Activated naive CD8-positive, alpha-beta T cell treated with anti-CD3 and anti-CD28 coated beads, Interleukin-2, amount 10 ng/mL, durations not matched to agents 7 days and 5 days (primary cell): ENCODE data around the gene TRIO. TPM values are rescaled to one million over a fixed set of nuclear protein-coding genes. Genes with fewer than 3 reads are reported as not detected.

ENCODE experiments used
- ATAC-seq: fragments of 150-1000 bp; cut with Tn5 transposase; one replicate; pipeline ENCODE4 v1.10.0; 2021; ENCODE audit warnings: low read depth, moderate library complexity
- POLR2A ChIA-PET: fragments of 350-600 bp; sonication (Branson Sonifier 250); formaldehyde crosslinking; loops from one replicate; lab custom pipeline; 2021; ENCODE audit warnings: antibody characterized with exemption; lab: Charles Lee
- DNase-seq: peaks from one replicate; pipeline ENCODE4 v3.0.0; 2021
- H3K27ac Mint-ChIP-seq: one replicate; pipeline ENCODE4 v1.8.0; 2022; ENCODE audit warnings: mild to moderate bottlenecking, mixed read lengths
- H3K27me3 Mint-ChIP-seq: one replicate; pipeline ENCODE4 v1.8.0; 2022; ENCODE audit warnings: mild to moderate bottlenecking, moderate library complexity, mixed read lengths
- H3K36me3 Mint-ChIP-seq: one replicate; pipeline ENCODE4 v1.8.0; 2021; ENCODE audit warnings: mild to moderate bottlenecking, mixed read lengths
- H3K4me1 Mint-ChIP-seq: one replicate; pipeline ENCODE4 v1.8.0; 2021; ENCODE audit warnings: mixed read lengths
- H3K4me3 Mint-ChIP-seq: one replicate; pipeline ENCODE4 v1.8.0; 2022; ENCODE audit warnings: mild to moderate bottlenecking, moderate library complexity, mixed read lengths
- H3K9me3 Mint-ChIP-seq: one replicate; pipeline ENCODE4 v1.8.0; 2021; ENCODE audit warnings: mixed read lengths
- total RNA-seq, 2 experiments: library from RNA; stranded (reverse); gene quantifications; one replicate each; pipeline ENCODE4 v1.2.3, GENCODE V29; 2021

TRIO gene
- total RNA-seq, 2 experiments from 2014 or later: 7.7 to 7.9 TPM

- ATAC-seq: no peak
- Mint-ChIP-seq H3K27ac (no peak overlapping the region), H3K27me3 (no peaks in the 10 kb centered on the region), H3K4me1 (no peaks in the 10 kb centered on the region), H3K4me3 (no peak overlapping the region), H3K9me3 (peaks cover 6% of the 10 kb centered on the region), H3K36me3 (no peaks in the 10 kb centered on the region)
- POLR2A ChIA-PET: no interaction called here
- no peak for DNase-seq
These were observed 166.9 kb downstream of the TRIO start for GRCh38 chr5:14309878-14310531.

DNA sequence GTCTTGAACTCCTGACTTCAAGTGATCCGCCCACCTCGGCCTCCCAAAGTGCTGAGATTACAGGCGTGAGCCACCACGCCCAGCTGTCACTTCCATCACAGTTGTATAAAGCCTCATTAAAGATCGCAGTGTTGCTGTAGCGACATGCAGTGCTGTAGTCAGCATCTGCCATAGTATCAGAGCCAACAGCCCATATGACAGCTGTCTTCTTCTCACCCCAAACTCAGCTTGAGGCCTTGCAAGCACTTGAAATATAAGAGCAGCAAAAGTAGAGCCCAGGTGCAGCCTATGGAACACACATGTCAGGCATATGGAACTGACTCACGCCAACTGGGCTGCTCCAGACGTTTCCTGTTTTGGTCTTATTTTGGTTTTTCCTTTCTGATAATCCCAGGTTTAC lies 167.8 kb downstream of the TRIO start:
- ATAC-seq (no peak), DNase-seq (no peak)
- H3K9me3 Mint-ChIP-seq: peaks cover 6% of the 10 kb centered on the region
- H3K4me1 Mint-ChIP-seq: no peaks in the 10 kb centered on the region
- H3K27ac Mint-ChIP-seq: no peak overlapping the region
- H3K4me3 Mint-ChIP-seq: no peak overlapping the region
- POLR2A ChIA-PET: no interaction called here
- no peaks in the 10 kb centered on the region for H3K27me3 Mint-ChIP-seq
- H3K36me3 Mint-ChIP-seq: no peaks in the 10 kb centered on the region

DNA sequence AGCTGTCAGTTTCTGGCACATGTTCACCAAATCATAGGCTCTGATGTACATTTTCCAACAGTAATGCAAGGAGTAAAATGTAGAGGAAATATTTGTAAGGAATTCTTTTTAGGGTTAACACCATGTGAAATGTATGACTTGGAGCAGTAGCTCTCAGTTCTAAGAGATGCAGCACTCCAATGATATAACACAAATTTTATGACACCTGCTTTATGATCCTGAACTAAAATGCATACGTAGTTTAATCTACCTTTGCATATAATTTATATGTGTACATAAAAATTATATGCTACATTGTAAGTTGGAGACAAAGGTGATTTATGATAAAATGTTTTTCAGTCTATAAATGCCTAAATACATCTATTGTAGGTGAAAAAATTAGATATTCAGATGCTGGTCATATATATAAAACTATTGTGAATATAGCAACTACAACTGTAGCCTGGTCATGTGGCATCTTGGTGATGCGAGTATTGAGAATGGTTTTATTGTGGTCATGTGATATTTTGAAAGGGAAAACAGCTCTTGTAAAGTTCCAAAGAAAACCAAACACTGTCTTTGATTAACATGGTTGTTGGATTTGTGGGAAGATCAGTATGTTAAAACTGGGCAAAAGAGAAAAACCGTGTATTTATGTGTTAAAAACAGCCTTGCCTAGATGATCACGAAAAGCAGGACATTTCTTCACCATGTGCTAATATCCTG lies 171.0 kb downstream of the TRIO start:
- ATAC-seq (no peak), DNase-seq (no peak)
- Mint-ChIP-seq H3K27ac (no peak overlapping the region), H3K36me3 (no peaks in the 10 kb centered on the region), H3K9me3 (no peaks in the 10 kb centered on the region), H3K4me1 (no peaks in the 10 kb centered on the region), H3K27me3 (no peaks in the 10 kb centered on the region), H3K4me3 (no peak overlapping the region)
- POLR2A ChIA-PET: no interaction called here

DNA sequence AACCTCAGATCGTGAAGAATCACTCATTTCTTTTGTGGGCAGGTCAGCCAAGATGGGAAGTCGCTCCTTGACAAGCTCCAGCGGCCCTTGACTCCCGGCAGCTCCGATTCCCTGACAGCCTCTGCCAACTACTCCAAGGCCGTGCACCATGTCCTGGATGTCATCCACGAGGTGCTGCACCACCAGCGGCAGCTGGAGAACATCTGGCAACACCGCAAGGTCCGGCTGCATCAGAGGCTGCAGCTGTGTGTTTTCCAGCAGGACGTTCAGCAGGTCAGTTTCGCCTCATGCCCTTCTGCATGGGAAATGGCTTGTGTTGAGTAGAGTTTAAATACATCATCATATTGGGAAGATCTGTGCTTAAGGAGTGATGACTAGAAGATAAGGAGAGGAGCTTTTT lies 173.3 kb downstream of the TRIO start:
- H3K9me3 Mint-ChIP-seq: no peaks in the 10 kb centered on the region
- POLR2A ChIA-PET: no interaction called here
- H3K4me3 Mint-ChIP-seq: no peak overlapping the region
- no peaks in the 10 kb centered on the region for H3K27me3 Mint-ChIP-seq
- H3K36me3 Mint-ChIP-seq: no peaks in the 10 kb centered on the region
- H3K4me1 Mint-ChIP-seq: no peaks in the 10 kb centered on the region
- no peak for DNase-seq
- H3K27ac Mint-ChIP-seq: no peak overlapping the region
- no peak for ATAC-seq

DNA sequence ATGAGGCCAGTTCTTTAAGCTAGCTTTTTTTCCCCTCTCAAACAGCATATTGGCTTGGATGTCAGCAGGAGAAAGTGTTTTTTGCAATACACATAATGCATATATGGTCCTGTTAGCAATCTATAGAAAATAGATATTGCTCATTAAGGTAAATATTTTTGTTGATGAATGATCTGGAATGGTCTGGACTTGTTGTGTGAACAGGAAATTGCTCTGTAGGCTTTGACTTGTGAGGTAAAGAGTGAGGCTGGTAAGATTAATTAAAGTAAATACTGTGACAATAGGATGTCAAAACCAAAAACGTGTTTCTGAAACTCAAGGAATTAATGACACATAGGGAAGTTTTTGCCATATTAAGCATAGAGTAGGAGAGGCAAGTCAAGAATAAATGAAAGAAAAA lies 176.0 kb downstream of the TRIO start:
- H3K4me1 Mint-ChIP-seq: no peaks in the 10 kb centered on the region
- ATAC-seq (no peak), DNase-seq (no peak)
- no peak overlapping the region for H3K4me3 Mint-ChIP-seq
- no peaks in the 10 kb centered on the region for H3K36me3 Mint-ChIP-seq
- no peaks in the 10 kb centered on the region for H3K27me3 Mint-ChIP-seq
- H3K27ac Mint-ChIP-seq: no peak overlapping the region
- POLR2A ChIA-PET: no interaction called here
- H3K9me3 Mint-ChIP-seq: peaks cover 4% of the 10 kb centered on the region

DNA sequence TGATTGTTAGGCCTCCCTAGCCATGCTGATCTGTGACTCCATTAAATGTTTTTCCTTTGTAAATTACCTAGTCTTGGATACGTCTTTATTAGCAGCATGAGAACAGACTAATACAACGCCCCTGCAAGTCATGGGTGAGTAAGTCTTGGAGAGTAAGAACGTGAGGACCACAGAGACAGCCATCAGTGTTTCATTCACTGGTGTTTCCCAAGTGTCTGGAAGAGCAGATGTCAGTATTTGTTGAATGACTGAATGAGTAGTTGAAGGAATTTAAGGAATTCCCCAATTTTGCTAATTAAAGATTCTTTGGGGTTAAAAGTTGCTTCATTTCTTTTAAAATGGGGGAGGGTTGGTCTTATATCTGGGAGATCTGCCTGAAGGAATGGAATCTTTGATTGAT lies 178.8 kb downstream of the TRIO start:
- POLR2A ChIA-PET: interaction anchor here (1.0 kb wide), 1 partner anchor 10 kb away, joined by 3 read pairs; no protein-coding TSS in a partner anchor
- Mint-ChIP-seq H3K27me3 (peaks cover 4% of the 10 kb centered on the region), H3K36me3 (no peaks in the 10 kb centered on the region), H3K4me3 (no peak overlapping the region), H3K9me3 (peaks cover 4% of the 10 kb centered on the region), H3K27ac (no peak overlapping the region), H3K4me1 (no peaks in the 10 kb centered on the region)
- ATAC-seq: no peak
- DNase-seq: no peak

DNA sequence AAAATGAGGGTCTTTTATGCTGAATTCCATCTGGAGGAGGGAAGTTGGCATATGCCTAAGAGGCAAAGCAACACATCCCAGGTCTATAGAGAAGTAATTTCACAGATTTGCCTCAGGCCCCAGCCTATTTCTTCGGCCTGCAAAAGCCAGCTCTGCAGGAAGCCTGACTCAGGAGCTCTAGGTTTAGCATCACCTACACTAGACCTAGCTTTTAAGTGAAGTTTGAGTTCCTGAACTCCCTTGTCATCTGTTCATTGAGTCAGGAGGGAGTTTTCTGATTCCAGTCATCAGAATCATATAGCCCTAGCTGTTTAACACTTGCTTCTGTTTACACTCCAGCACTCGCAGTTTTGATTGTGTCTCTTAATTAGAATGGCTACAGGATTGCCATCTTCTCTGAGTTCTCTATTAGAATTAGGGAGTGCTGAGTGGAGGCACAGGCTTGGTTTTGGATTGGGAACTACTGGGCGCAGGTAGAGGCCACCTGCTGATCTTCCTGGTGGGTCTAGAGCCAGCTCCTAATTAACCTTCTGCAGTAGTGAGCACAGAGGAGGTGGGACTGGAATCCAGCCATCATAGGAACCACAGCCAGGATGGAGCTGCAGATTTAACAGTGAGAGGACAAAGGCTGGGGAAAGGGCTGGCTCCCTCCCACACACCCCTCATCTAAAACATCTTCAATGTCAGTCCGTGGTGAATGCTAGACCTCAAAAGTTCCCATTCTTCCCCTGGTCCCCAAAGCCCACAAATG lies 179.5 kb downstream of the TRIO start:
- Mint-ChIP-seq H3K9me3 (peaks cover 4% of the 10 kb centered on the region), H3K27me3 (peaks cover 4% of the 10 kb centered on the region), H3K27ac (no peak overlapping the region), H3K4me1 (no peaks in the 10 kb centered on the region), H3K36me3 (no peaks in the 10 kb centered on the region), H3K4me3 (no peak overlapping the region)
- DNase-seq (no peak), ATAC-seq (no peak)
- POLR2A ChIA-PET: no interaction called here

DNA sequence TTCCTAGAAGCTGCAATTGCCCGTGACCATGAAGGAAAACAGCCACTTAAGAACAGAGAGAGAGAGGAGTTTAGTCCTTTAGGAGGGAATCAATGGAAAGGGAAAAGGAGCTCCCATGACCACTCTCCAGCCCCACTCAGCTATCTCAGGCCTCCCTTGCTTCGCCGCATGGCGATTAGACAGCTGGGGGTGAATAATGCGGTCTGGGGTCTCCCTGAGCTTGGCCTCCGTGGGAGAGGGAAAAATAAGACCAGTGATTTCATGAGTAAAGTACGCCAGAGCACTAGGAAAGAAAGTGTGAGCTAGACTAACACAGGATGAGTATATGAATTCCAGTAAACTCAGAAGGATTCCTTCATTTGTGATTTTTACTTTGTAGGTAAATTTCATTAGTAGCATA lies 180.3 kb downstream of the TRIO start:
- no peak for ATAC-seq
- no peaks in the 10 kb centered on the region for H3K36me3 Mint-ChIP-seq
- POLR2A ChIA-PET: no interaction called here

DNA sequence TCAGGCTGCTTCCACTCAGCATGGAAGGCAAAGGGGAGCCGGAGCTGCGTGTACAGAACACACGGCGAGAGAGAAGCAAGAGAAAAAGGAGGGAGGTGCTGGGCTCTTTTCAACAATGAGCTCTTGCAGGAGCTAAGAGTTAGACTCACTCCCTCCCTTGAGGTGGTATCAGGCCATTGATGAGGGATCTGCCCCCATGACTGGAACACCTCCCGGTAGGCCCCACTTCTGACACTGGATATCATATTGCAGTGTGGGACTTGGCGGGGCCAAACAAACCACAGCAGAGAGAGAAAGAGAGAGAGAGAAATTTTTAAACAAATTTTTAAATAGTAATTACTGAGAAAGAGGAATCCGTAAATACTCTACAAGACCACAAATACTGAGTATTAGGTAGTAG lies 182.2 kb downstream of the TRIO start:
- no peak overlapping the region for H3K4me3 Mint-ChIP-seq
- POLR2A ChIA-PET: no interaction called here
- ATAC-seq (no peak), DNase-seq (no peak)
- H3K9me3 Mint-ChIP-seq: peaks cover 4% of the 10 kb centered on the region
- peaks cover 7% of the 10 kb centered on the region for H3K27me3 Mint-ChIP-seq
- H3K36me3 Mint-ChIP-seq: no peaks in the 10 kb centered on the region
- H3K27ac Mint-ChIP-seq: no peak overlapping the region
- no peaks in the 10 kb centered on the region for H3K4me1 Mint-ChIP-seq

More for the DNA sequence above, 180.3 kb downstream of the TRIO start:
- Mint-ChIP-seq H3K9me3 (peaks cover 4% of the 10 kb centered on the region), H3K4me1 (no peaks in the 10 kb centered on the region), H3K4me3 (no peak overlapping the region), H3K27ac (no peak overlapping the region), H3K27me3 (peaks cover 4% of the 10 kb centered on the region)
- no peak for DNase-seq

GRCh38 chr5:14326035-14326903 lies 183.1 kb downstream of the TRIO start:
- no peak overlapping the region for H3K4me3 Mint-ChIP-seq
- no peak for ATAC-seq
- peaks cover 4% of the 10 kb centered on the region for H3K9me3 Mint-ChIP-seq
- H3K36me3 Mint-ChIP-seq: no peaks in the 10 kb centered on the region
- H3K27me3 Mint-ChIP-seq: peaks cover 14% of the 10 kb centered on the region
- H3K4me1 Mint-ChIP-seq: peaks cover 3% of the 10 kb centered on the region
- DNase-seq: no peak
- H3K27ac Mint-ChIP-seq: no peak overlapping the region
- POLR2A ChIA-PET: no interaction called here

DNA sequence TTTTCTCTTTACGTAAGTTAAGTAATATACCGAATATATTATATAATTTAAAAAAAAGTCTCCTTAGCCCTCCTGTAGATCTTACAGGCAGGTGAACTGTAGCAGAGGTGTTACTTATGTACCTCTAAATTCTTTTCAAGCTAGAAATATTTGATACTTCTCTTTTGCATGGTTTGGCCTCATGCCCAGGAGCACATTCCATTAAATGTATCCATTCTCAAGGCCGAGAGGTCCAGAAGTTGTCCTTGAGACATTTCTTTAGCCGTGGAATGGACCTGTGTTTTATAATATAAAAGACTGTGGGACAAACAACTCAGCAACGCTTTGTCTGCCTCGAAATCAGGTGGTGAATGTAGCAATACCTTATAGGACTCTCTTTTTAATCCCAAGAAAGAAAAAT lies 184.5 kb downstream of the TRIO start:
- Mint-ChIP-seq H3K27me3 (peaks cover 14% of the 10 kb centered on the region), H3K27ac (no peak overlapping the region), H3K36me3 (no peaks in the 10 kb centered on the region), H3K4me1 (peaks cover 11% of the 10 kb centered on the region), H3K9me3 (no peaks in the 10 kb centered on the region), H3K4me3 (no peak overlapping the region)
- POLR2A ChIA-PET: no interaction called here
- no peak for ATAC-seq
- DNase-seq: no peak

GRCh38 chr5:14328144-14328543 lies 185.0 kb downstream of the TRIO start:
- no peak overlapping the region for H3K4me3 Mint-ChIP-seq
- H3K4me1 Mint-ChIP-seq: peaks cover 11% of the 10 kb centered on the region
- H3K9me3 Mint-ChIP-seq: no peaks in the 10 kb centered on the region
- DNase-seq: no peak
- H3K27me3 Mint-ChIP-seq: peaks cover 14% of the 10 kb centered on the region
- no peak for ATAC-seq
- no peaks in the 10 kb centered on the region for H3K36me3 Mint-ChIP-seq
- POLR2A ChIA-PET: no interaction called here
- no peak overlapping the region for H3K27ac Mint-ChIP-seq

GRCh38 chr5:14330291-14330690 lies 187.1 kb downstream of the TRIO start:
- H3K27ac Mint-ChIP-seq: no peak overlapping the region
- DNase-seq (no peak), ATAC-seq (no peak)
- no peaks in the 10 kb centered on the region for H3K9me3 Mint-ChIP-seq
- H3K4me3 Mint-ChIP-seq: no peak overlapping the region
- H3K4me1 Mint-ChIP-seq: peaks cover 13% of the 10 kb centered on the region
- H3K36me3 Mint-ChIP-seq: no peaks in the 10 kb centered on the region
- H3K27me3 Mint-ChIP-seq: peaks cover 11% of the 10 kb centered on the region
- POLR2A ChIA-PET: interaction anchor here (1.2 kb wide), 1 partner anchor 36 kb away, joined by 4 read pairs; no protein-coding TSS in a partner anchor
